CD4-positive, CD25-positive, alpha-beta regulatory T cell (primary cell): ENCODE measurements around the gene ZNF383. TPM values are rescaled to one million over a fixed set of nuclear protein-coding genes. Genes with fewer than 3 reads are reported as not detected.
"Not testable (repeated sequence)": the region's sequence is repeated elsewhere in the genome, so short reads cannot be mapped to it uniquely, and the experiment has no call there.

Experiments used
- ATAC-seq, 2 donors: fragments of 150-1000 bp; cut with Tn5 transposase; one replicate each; pipeline ENCODE4 v1.10.0; 2021; ENCODE audit warnings: low read depth in 2 of 2, moderate number of reproducible peaks in 2 of 2, moderate library complexity in 1 of 2
- DNase-seq, 3 donors: peaks; one replicate each; pipeline versions ENCODE4 v3.0.0 to v3.0.0-alpha.2; 2012 to 2022; ENCODE audit warnings: mixed read lengths in 1 of 3
- H3K27ac ChIP-seq: one replicate; pipeline ENCODE4 v1.7.0; 2013; ENCODE audit warnings: mild to moderate bottlenecking, low read length; ENCODE audit not compliant: insufficient read depth, poor library complexity, severe bottlenecking
- H3K27me3 ChIP-seq: one replicate; pipeline ENCODE4 v1.7.0; 2013; ENCODE audit warnings: low read length; ENCODE audit not compliant: control insufficient read depth, insufficient read depth
- H3K36me3 ChIP-seq: one replicate; pipeline ENCODE4 v1.7.0; 2013; ENCODE audit warnings: mild to moderate bottlenecking, low read length, moderate library complexity; ENCODE audit not compliant: control insufficient read depth, insufficient read depth
- H3K4me1 ChIP-seq: 2 replicates; pipeline ENCODE4 v1.7.0; 2013; ENCODE audit warnings: mild to moderate bottlenecking, low read length; ENCODE audit not compliant: insufficient read depth, control insufficient read depth, poor library complexity, severe bottlenecking
- H3K4me3 ChIP-seq: one replicate; pipeline ENCODE4 v1.7.0; 2013; ENCODE audit warnings: low read depth, mild to moderate bottlenecking, low read length, moderate library complexity
- H3K9me3 ChIP-seq, 2 experiments: 1 replicate in 1 of 2; 2 replicates in 1 of 2; pipeline ENCODE4 v1.7.0; 2013; ENCODE audit warnings: low read length in 2 of 2, mild to moderate bottlenecking in 1 of 2, moderate library complexity in 1 of 2; ENCODE audit not compliant: control insufficient read depth in 2 of 2
- H3K27ac Mint-ChIP-seq, 3 donors: one replicate each; pipeline ENCODE4 v1.8.0; 2020 to 2022; ENCODE audit warnings: mild to moderate bottlenecking in 3 of 3, mixed read lengths in 3 of 3, moderate library complexity in 2 of 3
- H3K27me3 Mint-ChIP-seq: one replicate; pipeline ENCODE4 v1.8.0; 2022; ENCODE audit warnings: mild to moderate bottlenecking, mixed read lengths
- H3K36me3 Mint-ChIP-seq: one replicate; pipeline ENCODE4 v1.8.0; 2020; ENCODE audit warnings: mixed read lengths
- H3K4me1 Mint-ChIP-seq, 4 donors: one replicate each; pipeline ENCODE4 v1.8.0; 2020 to 2022; ENCODE audit warnings: mixed read lengths in 4 of 4, mild to moderate bottlenecking in 1 of 4
- H3K4me3 Mint-ChIP-seq, 4 donors: one replicate each; pipeline ENCODE4 v1.8.0; 2020 to 2022; ENCODE audit warnings: mild to moderate bottlenecking in 4 of 4, mixed read lengths in 4 of 4, moderate library complexity in 3 of 4
- H3K9me3 Mint-ChIP-seq, 7 donors: one replicate each; pipeline ENCODE4 v1.8.0; 2020 to 2022; ENCODE audit warnings: mixed read lengths in 7 of 7, mild to moderate bottlenecking in 3 of 7, moderate library complexity in 2 of 7
- polyA plus RNA-seq, 4 donors: library from polyadenylated mRNA; unstranded; fragments of 300-500 nt; fragmentation: Illumina TruSeq; gene quantifications; one replicate each; pipeline ENCODE4 v1.2.3, GENCODE V29; 2021
- total RNA-seq: library from RNA; stranded (reverse); gene quantifications from one replicate; pipeline ENCODE4 v1.2.3, GENCODE V29; 2022

The ZNF383 gene
- total and polyA plus RNA-seq, 5 donors from 2014 or later, result 8.3 to 16.9 (median 12.2) TPM

DNA sequence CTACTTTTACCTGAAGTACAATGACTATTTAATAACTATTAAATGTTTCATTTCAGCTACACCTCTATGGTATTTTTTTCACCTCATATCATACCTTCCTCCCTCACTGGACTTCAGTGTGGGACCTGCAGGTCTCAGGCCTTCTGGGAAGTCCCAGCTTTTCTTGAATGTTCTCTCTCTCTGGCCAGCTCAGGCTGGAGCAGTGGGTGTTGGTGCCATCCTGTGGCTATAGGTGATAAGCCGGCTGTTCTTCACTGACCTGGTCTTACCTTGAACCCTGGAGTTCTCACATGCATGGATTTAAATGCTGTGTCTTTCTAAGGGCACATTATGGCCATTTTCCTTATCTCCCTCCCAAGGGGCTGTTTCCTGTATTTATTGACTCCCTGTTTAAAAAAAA is 45.0 kb downstream of the ZNF383 start:
- H3K4me1 ChIP-seq, H3K27ac Mint-ChIP-seq, ATAC-seq, H3K36me3 Mint-ChIP-seq, DNase-seq, H3K27ac ChIP-seq, H3K27me3 Mint-ChIP-seq, H3K4me1 Mint-ChIP-seq, H3K4me3 Mint-ChIP-seq, H3K27me3 ChIP-seq, H3K4me3 ChIP-seq, H3K9me3 ChIP-seq, H3K36me3 ChIP-seq: not testable (repeated sequence)
- H3K9me3 Mint-ChIP-seq, result peaks cover 0 to 19% (median 13%) of the 10 kb centered on the region in 7 donors

DNA sequence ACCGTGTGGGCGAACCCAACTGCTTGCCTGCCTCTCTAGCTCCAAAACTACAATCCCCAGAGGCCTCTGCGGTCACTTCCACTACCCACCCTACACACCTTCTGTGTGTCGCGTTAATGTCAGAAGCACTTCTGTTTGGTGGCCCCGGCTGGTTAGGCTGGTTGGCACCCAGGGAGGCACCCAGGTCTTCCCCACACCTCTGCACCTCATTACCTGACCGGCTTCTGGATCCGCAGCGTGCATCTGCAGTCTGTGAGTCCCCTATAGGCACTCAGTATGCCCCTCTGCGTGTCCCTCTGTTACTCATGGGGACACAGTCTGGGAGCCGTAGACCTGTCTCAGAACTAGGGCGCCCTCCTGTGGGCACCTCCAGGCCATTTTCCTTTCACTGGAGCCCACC is 49.0 kb downstream of the ZNF383 start:
- not testable (repeated sequence) for H3K4me1 Mint-ChIP-seq, H3K27me3 ChIP-seq, H3K36me3 Mint-ChIP-seq, DNase-seq, H3K27ac Mint-ChIP-seq, H3K27ac ChIP-seq, H3K36me3 ChIP-seq, H3K9me3 ChIP-seq, H3K4me3 ChIP-seq, H3K4me3 Mint-ChIP-seq, ATAC-seq, H3K4me1 ChIP-seq, H3K27me3 Mint-ChIP-seq, H3K9me3 Mint-ChIP-seq

DNA sequence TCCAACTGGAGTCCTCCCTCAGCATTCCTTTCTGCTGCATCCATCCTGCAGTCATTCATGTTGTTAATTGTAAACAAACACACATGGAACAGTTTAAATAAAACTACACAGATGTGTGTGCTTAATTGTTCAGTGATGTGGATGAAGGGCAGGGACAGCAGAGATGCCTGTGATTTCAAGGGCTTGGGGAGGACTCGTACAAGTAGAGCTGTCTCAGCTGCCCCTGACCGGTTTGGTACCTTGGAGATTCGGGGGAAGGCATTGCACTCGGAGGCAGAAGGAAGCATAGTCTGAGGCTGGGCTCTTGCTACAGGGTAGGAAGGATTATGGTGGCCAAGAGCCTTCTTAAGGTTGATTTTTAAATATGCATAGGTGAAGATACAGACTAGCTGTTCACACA is 49.7 kb downstream of the ZNF383 start:
- H3K9me3 Mint-ChIP-seq, H3K27ac Mint-ChIP-seq, DNase-seq, H3K27me3 Mint-ChIP-seq, H3K4me1 Mint-ChIP-seq, H3K27ac ChIP-seq, H3K36me3 ChIP-seq, H3K4me3 Mint-ChIP-seq, ATAC-seq, H3K27me3 ChIP-seq, H3K4me3 ChIP-seq, H3K36me3 Mint-ChIP-seq, H3K9me3 ChIP-seq, H3K4me1 ChIP-seq: not testable (repeated sequence)

DNA sequence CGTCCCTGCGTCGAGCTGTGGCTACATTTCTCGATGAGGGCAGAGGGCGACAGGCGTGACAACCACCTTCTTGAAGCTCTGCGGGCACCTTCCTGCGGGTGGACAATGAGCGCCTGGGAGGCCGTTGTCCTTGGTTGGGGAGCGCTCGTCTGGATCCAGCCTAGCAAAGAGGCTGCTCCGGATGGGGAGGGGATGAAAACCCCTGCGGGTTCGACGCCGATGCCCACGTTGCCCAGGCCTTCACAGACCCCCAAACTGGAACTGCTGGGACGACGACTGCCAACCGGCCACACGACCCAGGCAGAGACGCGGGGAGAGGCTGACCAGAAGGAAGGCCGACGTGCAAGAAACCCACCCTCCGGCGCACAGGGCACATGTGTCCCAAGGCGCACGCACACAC is 62.6 kb downstream of the ZNF383 start:
- ATAC-seq, H3K27me3 Mint-ChIP-seq, DNase-seq, H3K27ac ChIP-seq, H3K27me3 ChIP-seq, H3K36me3 ChIP-seq, H3K36me3 Mint-ChIP-seq, H3K4me3 Mint-ChIP-seq, H3K9me3 Mint-ChIP-seq, H3K4me3 ChIP-seq, H3K9me3 ChIP-seq, H3K4me1 Mint-ChIP-seq, H3K4me1 ChIP-seq, H3K27ac Mint-ChIP-seq: not testable (repeated sequence)

DNA sequence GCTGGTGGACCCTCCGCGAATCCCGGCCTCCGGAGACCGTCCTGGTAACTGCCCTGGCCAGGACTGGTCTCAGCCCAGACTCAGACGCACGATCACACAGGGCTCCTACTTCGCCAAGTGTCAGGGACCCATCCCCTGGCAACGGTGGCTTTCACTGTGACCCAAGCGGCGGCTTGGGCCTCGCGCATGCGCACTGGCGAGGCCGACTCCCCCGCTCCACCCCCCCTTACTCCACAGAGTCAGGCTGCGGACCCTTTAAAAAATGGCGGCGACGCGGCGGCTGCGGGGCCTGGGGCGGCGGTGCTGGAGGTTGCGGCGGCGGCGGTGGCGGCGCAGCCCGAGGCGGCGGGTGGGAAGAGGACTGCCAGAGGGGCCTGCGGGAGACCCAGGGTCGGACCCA is 66.0 kb downstream of the ZNF383 start:
- not testable (repeated sequence) for H3K4me3 ChIP-seq, H3K36me3 Mint-ChIP-seq, H3K27me3 ChIP-seq, H3K27me3 Mint-ChIP-seq, H3K27ac ChIP-seq, ATAC-seq, H3K4me1 ChIP-seq, H3K27ac Mint-ChIP-seq, H3K9me3 ChIP-seq, H3K4me1 Mint-ChIP-seq, H3K9me3 Mint-ChIP-seq, H3K4me3 Mint-ChIP-seq, H3K36me3 ChIP-seq, DNase-seq

DNA sequence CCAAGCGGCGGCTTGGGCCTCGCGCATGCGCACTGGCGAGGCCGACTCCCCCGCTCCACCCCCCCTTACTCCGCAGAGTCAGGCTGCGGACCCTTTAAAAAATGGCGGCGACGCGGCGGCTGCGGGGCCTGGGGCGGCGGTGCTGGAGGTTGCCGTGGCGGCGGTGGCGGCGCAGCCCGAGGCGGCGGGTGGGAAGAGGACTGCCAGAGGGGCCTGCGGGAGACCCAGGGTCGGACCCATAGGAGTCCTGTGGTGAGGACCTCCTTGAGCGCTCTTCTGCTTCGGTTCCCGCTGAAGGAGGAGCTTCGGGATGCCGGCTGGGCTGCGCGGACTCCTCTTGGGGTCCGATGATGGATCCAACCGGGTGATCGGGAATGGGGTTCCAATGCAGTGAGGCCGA is 71.2 kb downstream of the ZNF383 start:
- H3K4me3 Mint-ChIP-seq, H3K4me3 ChIP-seq, H3K4me1 Mint-ChIP-seq, H3K4me1 ChIP-seq, H3K36me3 ChIP-seq, ATAC-seq, H3K36me3 Mint-ChIP-seq, H3K27ac ChIP-seq, H3K27me3 Mint-ChIP-seq, DNase-seq, H3K27ac Mint-ChIP-seq, H3K27me3 ChIP-seq, H3K9me3 Mint-ChIP-seq: not testable (repeated sequence)
- peaks cover 1 to 11% of the 10 kb centered on the region in 2 experiments for H3K9me3 ChIP-seq

DNA sequence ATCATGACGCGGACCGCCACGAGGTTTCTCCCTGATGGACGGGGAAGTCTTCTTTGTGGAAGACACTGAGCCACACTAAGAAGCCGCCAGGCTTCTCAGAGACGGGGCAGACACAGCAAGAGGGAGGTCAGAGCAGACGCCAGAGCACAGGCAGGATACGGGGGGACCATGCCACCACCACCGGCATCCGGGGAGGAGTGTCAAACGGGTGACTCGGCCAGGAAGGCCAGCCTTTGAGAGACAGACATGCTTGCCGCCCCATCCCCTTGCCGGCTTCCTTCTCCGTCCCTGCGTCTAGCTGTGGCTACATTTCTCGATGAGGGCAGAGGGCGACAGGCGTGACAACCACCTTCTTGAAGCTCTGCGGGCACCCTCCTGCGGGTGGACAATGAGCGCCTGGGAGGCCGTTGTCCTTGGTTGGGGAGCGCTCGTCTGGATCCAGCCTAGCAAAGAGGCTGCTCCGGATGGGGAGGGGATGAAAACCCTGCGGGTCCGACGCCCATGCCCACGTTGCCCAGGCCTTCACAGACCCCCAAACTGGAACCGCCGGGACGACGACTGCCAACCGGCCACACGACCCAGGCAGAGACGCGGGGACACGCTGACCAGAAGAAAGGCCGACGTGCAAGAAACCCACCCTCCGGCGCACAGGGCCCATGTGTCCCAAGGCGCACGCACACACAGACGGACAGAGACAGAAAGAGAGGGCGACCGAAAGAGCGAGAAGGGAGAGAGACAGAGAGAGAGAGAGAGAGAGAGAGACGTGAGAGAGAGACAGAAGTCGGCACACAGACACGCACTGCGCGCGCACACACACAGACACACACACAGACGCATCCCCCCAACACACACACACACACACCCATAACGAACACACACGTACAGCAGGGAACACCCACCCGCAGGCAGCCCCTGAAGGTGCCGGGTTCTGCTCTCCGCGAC is 75.3 kb downstream of the ZNF383 start:
- not testable (repeated sequence) for H3K4me3 Mint-ChIP-seq, ATAC-seq

DNA sequence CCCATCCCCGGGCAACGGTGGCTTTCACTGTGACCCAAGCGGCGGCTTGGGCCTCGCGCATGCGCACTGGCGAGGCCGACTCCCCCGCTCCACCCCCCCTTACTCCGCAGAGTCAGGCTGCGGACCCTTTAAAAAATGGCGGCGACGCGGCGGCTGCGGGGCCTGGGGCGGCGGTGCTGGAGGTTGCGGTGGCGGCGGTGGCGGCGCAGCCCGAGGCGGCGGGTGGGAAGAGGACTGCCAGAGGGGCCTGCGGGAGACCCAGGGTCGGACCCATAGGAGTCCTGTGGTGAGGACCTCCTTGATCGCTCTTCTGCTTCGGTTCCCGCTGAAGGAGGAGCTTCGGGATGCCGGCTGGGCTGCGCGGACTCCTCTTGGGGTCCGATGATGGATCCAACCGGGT is 76.2 kb downstream of the ZNF383 start:
- not testable (repeated sequence) for H3K36me3 Mint-ChIP-seq, ATAC-seq

More for the DNA sequence above, 75.3 kb downstream of the ZNF383 start:
- peak overlapping the region in 1 of 3 donors; percentile 2 for H3K27ac Mint-ChIP-seq
- H3K4me1 ChIP-seq, H3K36me3 ChIP-seq, H3K4me3 ChIP-seq, H3K9me3 Mint-ChIP-seq, DNase-seq, H3K27ac ChIP-seq, H3K27me3 Mint-ChIP-seq, H3K4me1 Mint-ChIP-seq, H3K27me3 ChIP-seq, H3K36me3 Mint-ChIP-seq: not testable (repeated sequence)
- H3K9me3 ChIP-seq, result peaks cover 1 to 11% of the 10 kb centered on the region in 2 experiments

More for the DNA sequence above, 76.2 kb downstream of the ZNF383 start:
- DNase-seq, H3K4me1 Mint-ChIP-seq, H3K27me3 Mint-ChIP-seq, H3K27ac Mint-ChIP-seq, H3K9me3 Mint-ChIP-seq, H3K4me1 ChIP-seq, H3K4me3 Mint-ChIP-seq, H3K36me3 ChIP-seq, H3K27me3 ChIP-seq, H3K27ac ChIP-seq, H3K4me3 ChIP-seq: not testable (repeated sequence)
- H3K9me3 ChIP-seq, result peaks cover 1 to 11% of the 10 kb centered on the region in 2 experiments
